Loucy (cell line): Measurements from ENCODE around the gene PRICKLE2.

Source experiments
- EZH2phosphoT487 ChIP-seq: fragments of 200-600 bp; IDR thresholded peaks from 2 replicates; pipeline ENCODE4 v1.6.1; 2018; ENCODE audit warnings: antibody characterized with exemption, mild to moderate bottlenecking, moderate library complexity, borderline replicate concordance
- TF ChIP-seq, protein P1 (sequence below): fragments of 200-600 bp; sonication (generic); conservative IDR thresholded peaks from 2 replicates; pipeline ENCODE4 v1.5.1; 2014; ENCODE audit warnings: mild to moderate bottlenecking, antibody characterized with exemption, low read length

- TF ChIP-seq, protein P1, sequence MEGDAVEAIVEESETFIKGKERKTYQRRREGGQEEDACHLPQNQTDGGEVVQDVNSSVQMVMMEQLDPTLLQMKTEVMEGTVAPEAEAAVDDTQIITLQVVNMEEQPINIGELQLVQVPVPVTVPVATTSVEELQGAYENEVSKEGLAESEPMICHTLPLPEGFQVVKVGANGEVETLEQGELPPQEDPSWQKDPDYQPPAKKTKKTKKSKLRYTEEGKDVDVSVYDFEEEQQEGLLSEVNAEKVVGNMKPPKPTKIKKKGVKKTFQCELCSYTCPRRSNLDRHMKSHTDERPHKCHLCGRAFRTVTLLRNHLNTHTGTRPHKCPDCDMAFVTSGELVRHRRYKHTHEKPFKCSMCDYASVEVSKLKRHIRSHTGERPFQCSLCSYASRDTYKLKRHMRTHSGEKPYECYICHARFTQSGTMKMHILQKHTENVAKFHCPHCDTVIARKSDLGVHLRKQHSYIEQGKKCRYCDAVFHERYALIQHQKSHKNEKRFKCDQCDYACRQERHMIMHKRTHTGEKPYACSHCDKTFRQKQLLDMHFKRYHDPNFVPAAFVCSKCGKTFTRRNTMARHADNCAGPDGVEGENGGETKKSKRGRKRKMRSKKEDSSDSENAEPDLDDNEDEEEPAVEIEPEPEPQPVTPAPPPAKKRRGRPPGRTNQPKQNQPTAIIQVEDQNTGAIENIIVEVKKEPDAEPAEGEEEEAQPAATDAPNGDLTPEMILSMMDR = no peak
- TF ChIP-seq EZH2phosphoT487 = no peak
Measured at GRCh38 chr3:64104691-64105111, 120.6 kb downstream of the PRICKLE2 start.
